GM18499 (cell line): Measurements from ENCODE around the gene MYO1B.

Experiments
- ATAC-seq: cut with Tn5 transposase; IDR thresholded peaks from one replicate; pipeline ENCODE4 v1.9.1; 2021; ENCODE audit warnings: moderate number of reproducible peaks; ENCODE audit not compliant: insufficient read depth, unreplicated experiment

The MYO1B gene

GRCh38 chr2:191255756-191256312, 10.6 kb downstream of the MYO1B start:
- ATAC-seq, result no peak

DNA sequence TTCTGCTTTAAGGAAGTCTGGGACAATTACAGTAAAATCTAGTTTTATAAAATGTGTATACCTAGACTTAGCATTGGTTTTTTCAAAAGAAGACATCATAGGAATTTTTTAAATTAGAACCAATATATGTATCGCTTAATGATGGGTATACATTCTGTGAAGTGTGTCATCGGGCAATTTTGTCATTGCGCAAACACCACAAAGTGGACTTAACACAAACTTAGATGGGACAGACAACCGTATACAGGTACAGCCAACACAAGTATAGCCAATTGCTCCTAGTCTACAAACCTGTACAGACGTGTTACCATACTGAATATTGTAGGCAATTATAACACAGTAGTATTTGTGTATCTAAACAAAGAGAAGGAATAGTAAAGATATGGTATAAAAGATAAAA, 12.7 kb downstream of the MYO1B start:
- no peak for ATAC-seq

DNA sequence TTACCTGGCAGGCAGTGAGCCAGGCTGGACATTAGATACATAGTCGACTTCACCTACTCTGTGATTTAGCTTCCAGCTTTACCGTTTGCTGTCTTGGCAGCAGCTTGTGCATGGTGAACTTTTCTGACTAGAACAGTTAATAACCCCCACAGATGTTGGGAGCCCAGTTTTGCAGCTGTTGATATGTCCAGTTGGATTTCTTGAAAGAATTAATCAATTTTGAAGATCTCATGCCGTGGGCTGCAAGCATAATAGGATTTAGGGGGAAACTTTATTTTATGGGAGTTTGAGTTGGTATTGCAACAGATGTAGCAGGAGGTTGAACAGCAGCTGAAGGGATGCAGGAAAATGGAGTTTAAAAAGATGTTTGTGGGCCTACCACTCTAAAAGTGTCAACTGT, 13.8 kb downstream of the MYO1B start:
- ATAC-seq, result no peak

GRCh38 chr2:191262436-191262835, 17.2 kb downstream of the MYO1B start:
- ATAC-seq, result no peak

- ATAC-seq, result no peak
Measured at GRCh38 chr2:191263050-191263449, 17.8 kb downstream of the MYO1B start.

- no peak for ATAC-seq
Measured at GRCh38 chr2:191264647-191265081, 19.5 kb downstream of the MYO1B start.

DNA sequence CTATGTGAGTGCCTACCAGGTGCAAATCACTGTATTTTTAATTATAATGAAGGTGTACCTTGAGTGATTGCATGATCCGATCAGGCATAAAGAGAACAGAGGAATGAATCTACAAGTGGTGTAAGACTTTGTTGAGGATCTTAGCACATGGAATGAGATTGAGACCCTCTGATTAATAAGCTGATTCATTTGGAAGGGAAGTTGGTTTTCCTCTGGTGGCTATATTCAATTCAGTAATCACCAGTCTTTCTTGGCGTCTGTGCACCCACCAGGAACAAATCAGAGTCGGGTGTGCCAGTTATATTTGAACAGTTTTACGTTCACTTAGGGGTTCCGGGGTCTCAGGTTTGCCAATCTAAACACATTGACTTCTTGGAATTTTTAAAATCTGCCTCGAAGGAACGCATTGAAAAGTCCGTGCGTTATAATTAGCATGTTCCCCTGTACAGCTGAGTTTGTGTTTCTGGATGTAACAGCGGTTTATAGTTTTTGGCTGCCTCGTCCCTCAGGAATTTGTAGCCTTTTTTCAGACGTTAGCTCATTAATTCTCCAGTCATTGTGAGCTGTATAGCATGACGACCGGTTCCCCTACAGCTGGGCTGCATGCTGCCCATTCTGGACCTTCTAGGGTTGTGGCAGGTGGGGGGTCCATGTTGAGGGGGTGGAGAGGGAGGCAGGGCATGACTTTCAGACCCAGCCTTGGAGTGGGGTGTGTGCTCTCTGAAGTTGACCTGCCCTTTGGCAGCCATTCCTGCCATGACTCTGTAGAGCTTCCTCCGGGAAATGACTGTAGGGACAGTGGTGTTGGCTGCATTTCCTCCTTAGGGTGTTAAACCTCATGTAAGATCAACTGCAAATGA, 20.3 kb downstream of the MYO1B start:
- ATAC-seq, result no peak

- no peak for ATAC-seq
Measured at GRCh38 chr2:191266201-191266600, 21.0 kb downstream of the MYO1B start.

DNA sequence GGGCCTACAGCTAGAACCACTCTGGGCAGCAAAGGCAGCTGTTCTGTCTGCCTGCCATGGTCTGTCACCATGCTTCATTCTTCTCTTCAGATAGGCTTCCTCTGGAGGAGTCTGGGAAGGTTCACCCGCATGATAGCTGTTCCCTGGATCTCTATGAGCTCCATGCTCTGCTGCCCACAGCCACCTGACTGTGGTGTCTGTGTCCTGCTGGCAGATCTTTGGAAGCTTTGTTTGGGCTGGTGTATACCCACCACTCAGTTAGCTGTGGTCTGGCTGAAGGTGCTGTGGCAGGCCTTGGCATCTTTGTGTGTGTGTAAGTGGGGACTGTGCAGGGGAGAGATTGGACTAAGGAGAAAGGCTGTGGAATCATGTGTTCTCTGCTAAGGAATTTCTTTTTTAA, 23.4 kb downstream of the MYO1B start:
- no peak for ATAC-seq

DNA sequence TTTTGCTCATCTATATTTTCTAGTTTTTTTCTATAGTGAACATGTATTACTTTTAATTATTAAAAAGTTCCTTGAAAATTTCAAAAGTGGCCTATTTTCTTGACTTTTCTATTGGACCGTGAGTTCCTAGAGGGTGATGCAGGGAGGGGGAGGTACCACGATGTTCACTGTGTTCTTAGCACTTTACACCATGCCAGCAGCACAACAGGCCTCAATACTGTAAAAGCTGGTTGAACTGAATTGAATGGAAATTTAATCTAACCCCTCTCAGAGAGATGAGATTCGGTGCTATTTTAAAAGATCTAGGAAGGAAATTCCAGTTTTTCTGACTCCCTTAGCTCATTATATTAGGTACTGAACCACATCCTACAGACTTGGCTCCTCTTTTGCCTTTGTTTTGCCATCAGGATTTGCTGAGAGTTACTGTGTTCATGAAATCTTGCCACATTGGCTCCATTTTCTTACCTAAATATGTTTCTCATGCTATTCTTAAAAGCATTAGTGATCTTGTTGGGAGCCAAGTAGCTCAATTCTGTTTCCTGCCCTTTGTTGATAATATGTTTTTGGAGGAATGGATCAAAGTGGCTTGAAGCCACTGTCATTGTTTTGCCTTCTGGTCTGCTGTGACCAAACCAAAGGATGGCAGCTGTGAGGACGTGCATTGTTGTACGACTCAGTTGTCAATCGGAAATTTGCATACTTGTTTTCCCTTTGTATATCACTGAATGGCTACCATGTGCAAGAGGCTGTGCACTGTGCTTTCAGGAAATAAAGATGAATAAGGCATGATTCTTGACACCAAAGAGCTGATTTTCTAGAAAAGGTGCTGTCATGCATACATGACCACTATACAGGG, 25.3 kb downstream of the MYO1B start:
- ATAC-seq, result no peak

DNA sequence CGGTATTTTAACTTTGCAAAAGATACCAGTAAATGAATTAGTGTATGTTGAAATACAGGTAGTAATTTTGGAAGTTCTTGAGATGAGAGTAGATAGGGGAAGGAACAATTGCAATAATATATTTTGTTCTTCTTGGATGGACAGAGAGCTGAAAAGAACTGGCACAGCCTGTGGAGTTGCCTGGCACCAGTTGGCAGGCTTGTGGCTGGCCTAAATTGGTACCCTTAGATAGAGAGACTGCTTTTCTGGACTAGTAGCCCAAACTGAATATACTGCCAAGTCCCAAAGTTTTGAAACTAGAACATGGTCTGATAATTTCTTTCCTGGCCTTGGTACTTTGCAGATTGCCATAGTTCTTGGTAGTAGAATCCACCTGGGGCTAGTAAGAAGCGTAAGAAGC, 26.9 kb downstream of the MYO1B start:
- no peak for ATAC-seq

GRCh38 chr2:191274413-191274815, 29.2 kb downstream of the MYO1B start:
- ATAC-seq, result no peak

DNA sequence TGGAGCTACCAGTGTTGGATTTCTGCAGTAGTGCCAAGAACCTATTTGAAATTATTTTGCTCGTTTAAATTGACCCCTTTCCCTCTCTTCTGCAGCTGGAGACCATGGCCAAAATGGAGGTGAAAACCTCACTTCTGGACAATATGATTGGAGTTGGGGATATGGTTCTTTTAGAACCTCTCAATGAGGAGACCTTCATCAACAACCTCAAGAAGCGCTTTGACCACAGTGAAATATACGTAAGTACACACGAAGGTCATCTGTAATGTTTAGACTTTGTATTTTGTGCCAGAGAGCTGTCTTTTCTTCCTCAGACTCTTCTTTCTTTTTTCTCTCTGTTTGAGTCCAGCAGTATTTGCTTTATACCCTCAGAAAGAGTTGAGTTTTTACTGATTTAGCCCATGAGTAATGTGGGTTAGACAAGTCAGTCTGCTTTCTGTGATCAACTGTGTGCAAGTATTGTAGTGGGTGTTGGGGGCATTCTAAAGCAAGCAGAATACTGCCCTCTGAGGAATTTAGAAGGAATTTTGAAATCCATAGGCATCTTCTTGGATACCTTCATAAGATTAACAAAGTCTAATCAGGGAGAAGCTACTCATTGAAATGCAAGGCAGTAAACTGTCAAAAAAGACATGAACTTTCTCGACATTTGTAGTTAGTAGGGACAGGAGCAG, 31.7 kb downstream of the MYO1B start:
- no peak for ATAC-seq

DNA sequence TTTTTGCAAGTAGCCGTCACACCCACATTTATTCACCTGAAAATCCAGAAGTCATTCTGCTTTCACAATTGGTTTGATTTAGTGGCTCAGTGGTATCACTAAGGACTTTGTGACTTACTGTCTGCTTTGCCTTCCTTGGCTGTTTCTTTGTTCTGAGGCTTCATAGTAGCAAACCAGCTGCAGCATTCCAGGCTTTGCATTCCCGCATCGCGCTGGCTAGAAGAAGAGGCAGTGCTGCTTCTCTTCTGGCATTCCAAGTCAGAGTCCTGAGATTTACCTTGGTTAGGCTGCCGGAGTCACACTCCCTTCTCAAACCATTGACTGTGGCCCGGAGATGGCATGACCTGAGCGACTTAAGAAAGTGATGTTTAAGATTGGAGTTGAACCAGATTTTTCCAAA, 35.1 kb downstream of the MYO1B start:
- ATAC-seq, result no peak

DNA sequence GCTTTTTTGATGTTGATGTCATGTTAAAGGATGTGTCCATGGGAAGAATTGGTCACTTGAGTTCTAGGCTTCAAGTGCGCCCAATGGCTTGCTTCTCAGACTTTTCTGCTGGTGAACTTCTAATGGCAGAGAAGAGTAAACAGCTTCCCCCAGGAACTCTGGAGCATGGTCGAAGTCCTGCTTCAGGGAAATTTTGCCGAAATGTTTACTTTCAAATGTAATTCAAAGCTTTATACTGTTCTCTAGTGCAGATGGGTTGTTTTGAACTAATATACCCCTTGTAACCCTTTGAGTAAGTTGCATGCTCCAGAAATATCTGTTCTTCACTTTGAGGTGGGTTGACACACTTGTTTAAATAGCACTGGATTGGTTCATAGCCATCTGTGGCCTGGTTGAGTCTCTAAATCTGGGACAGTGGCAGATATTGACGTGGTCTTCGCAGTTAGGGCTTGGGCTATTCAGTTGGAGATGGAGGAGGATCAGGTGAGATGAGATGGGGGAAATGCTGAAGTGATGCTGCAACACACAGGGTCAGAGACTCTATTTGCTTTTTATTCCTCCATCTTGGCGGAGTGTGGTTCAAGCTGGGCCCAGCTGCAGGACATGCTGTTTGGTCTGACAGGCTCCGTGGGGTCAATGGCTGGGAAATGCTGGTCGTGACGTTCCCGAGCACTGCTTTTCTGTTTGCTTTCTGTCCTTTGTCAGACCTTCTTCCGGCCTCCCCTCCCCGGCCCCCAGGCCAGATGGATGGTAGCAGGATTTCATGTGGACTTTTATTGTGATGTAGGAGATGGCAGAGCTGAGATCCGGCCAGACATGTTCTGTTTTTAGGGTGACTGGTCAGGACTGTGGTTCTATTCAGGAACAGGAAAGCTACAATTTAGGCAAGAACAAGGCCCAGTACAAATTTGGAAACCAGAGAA, 35.9 kb downstream of the MYO1B start:
- ATAC-seq, result no peak

- ATAC-seq, result no peak
Measured at GRCh38 chr2:191285252-191285651, 40.0 kb downstream of the MYO1B start.

DNA sequence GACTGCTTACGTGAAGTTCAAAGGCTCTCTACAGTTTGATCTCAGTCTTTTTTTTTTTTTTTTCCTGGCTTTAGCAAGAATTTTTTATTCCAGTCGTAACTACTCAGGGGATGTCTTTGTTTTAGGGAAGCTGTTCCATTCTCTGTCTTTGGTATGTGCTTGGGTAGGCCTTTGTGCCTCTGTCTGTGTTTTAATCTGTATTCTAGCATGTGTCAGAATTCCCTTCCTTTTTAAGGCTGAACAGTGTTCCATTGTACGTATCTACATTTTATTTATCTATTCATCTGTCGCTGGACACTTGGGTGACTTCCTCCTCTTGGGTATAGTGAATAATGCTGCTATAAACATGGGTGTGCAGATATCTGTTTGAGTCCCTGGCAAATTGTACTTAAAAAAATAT, 42.6 kb downstream of the MYO1B start:
- no peak for ATAC-seq

DNA sequence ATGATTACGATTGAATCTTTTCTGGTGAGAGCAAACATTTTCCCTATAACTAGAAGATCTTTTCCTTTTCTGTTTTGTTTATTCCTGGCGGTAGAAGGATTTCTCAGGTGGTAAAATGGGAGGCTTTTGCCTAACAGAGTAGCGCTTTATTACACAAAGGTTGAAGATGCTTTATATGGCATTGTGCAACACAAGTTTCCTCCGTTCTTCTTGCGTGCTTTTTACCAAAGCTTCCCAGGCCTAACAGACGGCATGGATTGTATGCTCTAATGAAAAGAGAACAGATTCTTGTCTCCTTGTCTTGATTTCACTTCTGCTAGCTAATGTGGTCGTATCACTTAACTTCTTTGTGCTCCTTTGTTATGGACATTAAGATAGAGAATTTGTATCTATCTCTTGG, 43.8 kb downstream of the MYO1B start:
- no peak for ATAC-seq

GRCh38 chr2:191291471-191291870, 46.3 kb downstream of the MYO1B start:
- ATAC-seq, result no peak

- ATAC-seq, result no peak
Measured at GRCh38 chr2:191292869-191293268, 47.7 kb downstream of the MYO1B start.
